Spleen (tissue), 7 donors: ENCODE data around the gene TBC1D3B.

Source experiments
- CTCF ChIP-seq, 11 experiments: fragments of 200-600 bp in 7 of 11; fragments of 450-650 bp in 4 of 11; sonication (generic) in 4 of 11; IDR thresholded peaks in 8 of 11; conservative IDR thresholded peaks in 3 of 11; 1 replicate in 7 of 11; 2 replicates in 4 of 11; pipeline versions ENCODE4 v1.4.0 to v1.8.0; 2016 to 2021; ENCODE audit warnings: antibody characterized with exemption in 11 of 11, inconsistent platforms in 4 of 11, mild to moderate bottlenecking in 1 of 11
- POLR2A ChIP-seq, 3 donors: fragments of 450-650 bp; IDR thresholded peaks; one replicate each; pipeline ENCODE4 v1.5.1; 2017; ENCODE audit warnings: antibody characterized with exemption in 3 of 3, mild to moderate bottlenecking in 1 of 3
- POLR2AphosphoS5 ChIP-seq, 3 donors: sonication (generic); formaldehyde crosslinking; IDR thresholded peaks; one replicate each; pipeline ENCODE4 v1.5.1; 2017; ENCODE audit warnings: antibody characterized with exemption in 3 of 3
- donor health status: DM: no; HTN: no; CAD: no; lungs with moderate emphysema.
- donor health status: DM: no; HTN: no; CAD: no.
- donor health status: DM: no; HTN: no; CAD: no.

- TF ChIP-seq CTCF (IDR thresholded peaks at IDR 0.05 in 8 of 11, conservative IDR thresholded peaks at IDR 0.05 in 3 of 11) = no peak
- no peak for TF ChIP-seq POLR2AphosphoS5 (IDR thresholded peaks at IDR 0.05)
- no peak for TF ChIP-seq POLR2A (IDR thresholded peaks at IDR 0.05)
These were observed 23.8 kb downstream of the TBC1D3B start for GRCh38 chr17:36152639-36153120.
